GM23338 (cell line): ENCODE results near the gene C5orf47. TPM values are rescaled to one million over a fixed set of nuclear protein-coding genes. Genes with fewer than 3 reads are reported as not detected.

ENCODE experiments used
- ATAC-seq: fragments of 200-7000 bp; cut with Tn5 transposase; 3 replicates; pipeline ENCODE4 v1.9.1; 2020
- DNase-seq: peaks from one replicate; pipeline ENCODE4 v3.0.0-alpha.2; 2015; ENCODE audit warnings: low spot score
- H2AFZ ChIP-seq: fragments of 200-600 bp; sonication (generic); 2 replicates; pipeline ENCODE4 v1.8.0; 2016; ENCODE audit warnings: antibody characterized with exemption, mild to moderate bottlenecking, moderate library complexity
- H3F3A ChIP-seq: fragments of 200-600 bp; sonication (generic); replicated peaks from 2 replicates; pipeline ENCODE4 v1.8.0; 2017; ENCODE audit warnings: antibody characterized with exemption, mixed run types, low read depth
- H3K27ac ChIP-seq: fragments of 200-600 bp; sonication (generic); 2 replicates; pipeline ENCODE4 v1.6.1; 2016; ENCODE audit warnings: low read depth
- H3K27me3 ChIP-seq: fragments of 200-600 bp; sonication (generic); 2 replicates; pipeline ENCODE4 v1.8.0; 2016; ENCODE audit warnings: mild to moderate bottlenecking, mixed run types, moderate library complexity; ENCODE audit not compliant: insufficient read depth
- H3K36me3 ChIP-seq: fragments of 200-600 bp; sonication (generic); 2 replicates; pipeline ENCODE4 v1.8.0; 2016; ENCODE audit warnings: mild to moderate bottlenecking; ENCODE audit not compliant: insufficient read depth
- H3K4me1 ChIP-seq: fragments of 200-600 bp; sonication (generic); 2 replicates; pipeline ENCODE4 v1.8.0; 2016; ENCODE audit warnings: mild to moderate bottlenecking, moderate library complexity; ENCODE audit not compliant: insufficient read depth
- H3K4me2 ChIP-seq: fragments of 200-600 bp; sonication (generic); 2 replicates; pipeline ENCODE4 v1.7.1; 2017; ENCODE audit warnings: mixed run types
- H3K4me3 ChIP-seq: fragments of 200-600 bp; sonication (generic); 2 replicates; pipeline ENCODE4 v1.6.1; 2016; ENCODE audit warnings: mixed run types
- H3K79me2 ChIP-seq: fragments of 200-600 bp; sonication (generic); replicated peaks from 2 replicates; pipeline ENCODE4 v1.8.0; 2017; ENCODE audit warnings: mild to moderate bottlenecking; ENCODE audit not compliant: insufficient read depth
- H3K9me2 ChIP-seq: fragments of 200-600 bp; sonication (generic); 2 replicates; pipeline ENCODE4 v1.8.0; 2017; ENCODE audit not compliant: insufficient read depth
- H4K20me1 ChIP-seq: fragments of 200-600 bp; sonication (generic); replicated peaks from 2 replicates; pipeline ENCODE4 v1.8.0; 2017; ENCODE audit warnings: mild to moderate bottlenecking; ENCODE audit not compliant: insufficient read depth
- H3K27ac Mint-ChIP-seq: 2 replicates; pipeline ENCODE4 v1.8.0; 2020; ENCODE audit warnings: inconsistent platforms, mild to moderate bottlenecking, moderate library complexity, mixed read lengths
- H3K27me3 Mint-ChIP-seq: 3 replicates; pipeline ENCODE4 v1.8.0; 2022; ENCODE audit warnings: low read depth, mild to moderate bottlenecking, moderate library complexity, mixed read lengths, inconsistent platforms; ENCODE audit not compliant: insufficient read depth, poor library complexity
- H3K36me3 Mint-ChIP-seq: 3 replicates; pipeline ENCODE4 v1.8.0; 2021; ENCODE audit warnings: low read depth, mild to moderate bottlenecking, inconsistent platforms, moderate library complexity, mixed read lengths
- H3K4me1 Mint-ChIP-seq: 3 replicates; pipeline ENCODE4 v1.8.0; 2020; ENCODE audit warnings: mild to moderate bottlenecking, inconsistent platforms, mixed read lengths
- H3K4me3 Mint-ChIP-seq: 3 replicates; pipeline ENCODE4 v1.8.0; 2021; ENCODE audit warnings: moderate library complexity, mild to moderate bottlenecking, inconsistent platforms, mixed read lengths
- H3K9me3 Mint-ChIP-seq: 3 replicates; pipeline ENCODE4 v1.8.0; 2020; ENCODE audit warnings: moderate library complexity, mild to moderate bottlenecking, inconsistent platforms, mixed read lengths
- EZH2phosphoT487 ChIP-seq: fragments of 200-600 bp; sonication (generic); IDR thresholded peaks from one replicate; pipeline ENCODE4 v1.8.1; 2018; ENCODE audit warnings: antibody characterized with exemption; ENCODE audit not compliant: unreplicated experiment
- JUNB ChIP-seq: IDR thresholded peaks from one replicate; pipeline ENCODE4 v1.6.1; 2016; ENCODE audit warnings: antibody characterized with exemption; ENCODE audit not compliant: unreplicated experiment
- NANOG ChIP-seq: IDR thresholded peaks from 2 replicates; pipeline ENCODE4 v1.6.1; 2016; ENCODE audit warnings: antibody characterized with exemption, borderline replicate concordance
- POLR2AphosphoS5 ChIP-seq: IDR thresholded peaks from 2 replicates; pipeline ENCODE4 v1.6.1; 2016; ENCODE audit warnings: antibody characterized with exemption, low read depth
- STAT1 ChIP-seq: IDR thresholded peaks from one replicate; pipeline ENCODE4 v1.6.1; 2016; ENCODE audit warnings: antibody characterized with exemption; ENCODE audit not compliant: unreplicated experiment
- ZNF114 ChIP-seq: fragments of 250-450 bp; sonication (Bioruptor Pico); IDR thresholded peaks from 2 replicates; pipeline ENCODE4 v1.5.0; 2020; ENCODE audit warnings: mild to moderate bottlenecking, moderate library complexity
- ZNF462 ChIP-seq: fragments of 250-450 bp; sonication (Bioruptor Pico); IDR thresholded peaks from 2 replicates; pipeline ENCODE4 v1.5.0; 2020; ENCODE audit warnings: mild to moderate bottlenecking, moderate library complexity
- polyA plus RNA-seq: library from polyadenylated mRNA; unstranded; fragments of >200 nt; fragmentation: Nextera tagmentation; extraction: Ambion mirVana; gene quantifications from 2 replicates; pipeline ENCODE4 v1.2.1, GENCODE V29; 2016
- total RNA-seq: library from RNA; depleted of rRNA; stranded (reverse); fragments of >200 nt; shearing (Covaris generic); gene quantifications from 2 replicates; pipeline ENCODE4 v1.2.3, GENCODE V29; 2014
- TF ChIP-seq, protein P1 (sequence below), 2 experiments: fragments of 200-600 bp in 1 of 2; sonication (generic) in 1 of 2; conservative IDR thresholded peaks; 2 replicates each; pipeline versions ENCODE4 v1.5.1 to v1.6.1; 2016 to 2017; ENCODE audit warnings: antibody characterized with exemption in 2 of 2, low read depth in 2 of 2, mild to moderate bottlenecking in 2 of 2, moderate library complexity in 1 of 2
- TF ChIP-seq, protein P2 (sequence below): IDR thresholded peaks from one replicate; pipeline ENCODE4 v1.6.1; 2018; ENCODE audit warnings: antibody characterized with exemption; ENCODE audit not compliant: unreplicated experiment

Gene C5orf47
- total and polyA plus RNA-seq, 2 experiments from 2014 or later = 0.63 to 1.1 TPM

- TF ChIP-seq ZNF462 (CRISPR knock-in tag) = no peak
- no peak for TF ChIP-seq NANOG
- TF ChIP-seq POLR2AphosphoS5 = no peak
- TF ChIP-seq STAT1 = no peak
- TF ChIP-seq EZH2phosphoT487 = no peak
- TF ChIP-seq JUNB = no peak
- no peak for TF ChIP-seq ZNF114
- TF ChIP-seq, protein P1, sequence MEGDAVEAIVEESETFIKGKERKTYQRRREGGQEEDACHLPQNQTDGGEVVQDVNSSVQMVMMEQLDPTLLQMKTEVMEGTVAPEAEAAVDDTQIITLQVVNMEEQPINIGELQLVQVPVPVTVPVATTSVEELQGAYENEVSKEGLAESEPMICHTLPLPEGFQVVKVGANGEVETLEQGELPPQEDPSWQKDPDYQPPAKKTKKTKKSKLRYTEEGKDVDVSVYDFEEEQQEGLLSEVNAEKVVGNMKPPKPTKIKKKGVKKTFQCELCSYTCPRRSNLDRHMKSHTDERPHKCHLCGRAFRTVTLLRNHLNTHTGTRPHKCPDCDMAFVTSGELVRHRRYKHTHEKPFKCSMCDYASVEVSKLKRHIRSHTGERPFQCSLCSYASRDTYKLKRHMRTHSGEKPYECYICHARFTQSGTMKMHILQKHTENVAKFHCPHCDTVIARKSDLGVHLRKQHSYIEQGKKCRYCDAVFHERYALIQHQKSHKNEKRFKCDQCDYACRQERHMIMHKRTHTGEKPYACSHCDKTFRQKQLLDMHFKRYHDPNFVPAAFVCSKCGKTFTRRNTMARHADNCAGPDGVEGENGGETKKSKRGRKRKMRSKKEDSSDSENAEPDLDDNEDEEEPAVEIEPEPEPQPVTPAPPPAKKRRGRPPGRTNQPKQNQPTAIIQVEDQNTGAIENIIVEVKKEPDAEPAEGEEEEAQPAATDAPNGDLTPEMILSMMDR (conservative IDR thresholded peaks at IDR 0.05; ENCODE audit: low read depth in 2 of 2) = no peak
Measured at GRCh38 chr5:173941758-173942401, 47.1 kb upstream of the C5orf47 start (continued).

DNA sequence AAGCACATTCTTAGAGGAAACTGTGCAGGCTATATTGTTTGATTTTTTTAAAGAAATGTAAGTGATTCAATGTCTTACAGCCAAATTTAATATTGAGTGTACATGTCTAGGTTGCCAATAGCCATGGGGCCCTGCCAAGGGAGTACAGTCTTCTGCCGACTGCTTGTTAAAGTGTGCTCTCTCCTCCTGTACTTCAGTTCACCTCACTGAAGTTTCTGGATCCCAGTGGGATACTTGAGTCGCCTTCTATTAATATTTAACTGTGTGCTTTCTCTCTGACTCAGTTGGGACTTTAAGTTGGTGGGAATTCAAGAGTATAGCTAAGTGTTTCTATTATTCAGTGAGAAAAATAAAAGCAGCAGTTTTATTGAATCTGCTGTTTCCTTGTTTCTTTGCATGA is 44.5 kb upstream of the C5orf47 start:
- Histone ChIP-seq H3F3A (no peaks in the 10 kb centered on the region), H4K20me1 (no peaks in the 10 kb centered on the region), H3K27me3 (no peaks in the 10 kb centered on the region), H3K4me3 (no peak overlapping the region), H3K36me3 (no peaks in the 10 kb centered on the region), H3K4me1 (peaks cover 50% of the 10 kb centered on the region), H3K79me2 (no peaks in the 10 kb centered on the region; the same call in 1 of the 2 replicates), H3K4me2 (no peak overlapping the region), H3K9me2 (no peaks in the 10 kb centered on the region), H3K27ac (no peak overlapping the region), H2AFZ (no peak overlapping the region)
- H3K36me3 Mint-ChIP-seq = peaks cover 2% of the 10 kb centered on the region; the same call in 2 of the 3 replicates
- no peak for DNase-seq
- peak overlapping the region; percentile 71; the same call in 1 of the 2 replicates for H3K27ac Mint-ChIP-seq
- H3K4me1 Mint-ChIP-seq = peaks cover 50% of the 10 kb centered on the region
- no peak for ATAC-seq
- H3K4me3 Mint-ChIP-seq = no peak overlapping the region
- H3K27me3 Mint-ChIP-seq = no peaks in the 10 kb centered on the region
- H3K9me3 Mint-ChIP-seq = no peaks in the 10 kb centered on the region
- TF ChIP-seq, protein P2, sequence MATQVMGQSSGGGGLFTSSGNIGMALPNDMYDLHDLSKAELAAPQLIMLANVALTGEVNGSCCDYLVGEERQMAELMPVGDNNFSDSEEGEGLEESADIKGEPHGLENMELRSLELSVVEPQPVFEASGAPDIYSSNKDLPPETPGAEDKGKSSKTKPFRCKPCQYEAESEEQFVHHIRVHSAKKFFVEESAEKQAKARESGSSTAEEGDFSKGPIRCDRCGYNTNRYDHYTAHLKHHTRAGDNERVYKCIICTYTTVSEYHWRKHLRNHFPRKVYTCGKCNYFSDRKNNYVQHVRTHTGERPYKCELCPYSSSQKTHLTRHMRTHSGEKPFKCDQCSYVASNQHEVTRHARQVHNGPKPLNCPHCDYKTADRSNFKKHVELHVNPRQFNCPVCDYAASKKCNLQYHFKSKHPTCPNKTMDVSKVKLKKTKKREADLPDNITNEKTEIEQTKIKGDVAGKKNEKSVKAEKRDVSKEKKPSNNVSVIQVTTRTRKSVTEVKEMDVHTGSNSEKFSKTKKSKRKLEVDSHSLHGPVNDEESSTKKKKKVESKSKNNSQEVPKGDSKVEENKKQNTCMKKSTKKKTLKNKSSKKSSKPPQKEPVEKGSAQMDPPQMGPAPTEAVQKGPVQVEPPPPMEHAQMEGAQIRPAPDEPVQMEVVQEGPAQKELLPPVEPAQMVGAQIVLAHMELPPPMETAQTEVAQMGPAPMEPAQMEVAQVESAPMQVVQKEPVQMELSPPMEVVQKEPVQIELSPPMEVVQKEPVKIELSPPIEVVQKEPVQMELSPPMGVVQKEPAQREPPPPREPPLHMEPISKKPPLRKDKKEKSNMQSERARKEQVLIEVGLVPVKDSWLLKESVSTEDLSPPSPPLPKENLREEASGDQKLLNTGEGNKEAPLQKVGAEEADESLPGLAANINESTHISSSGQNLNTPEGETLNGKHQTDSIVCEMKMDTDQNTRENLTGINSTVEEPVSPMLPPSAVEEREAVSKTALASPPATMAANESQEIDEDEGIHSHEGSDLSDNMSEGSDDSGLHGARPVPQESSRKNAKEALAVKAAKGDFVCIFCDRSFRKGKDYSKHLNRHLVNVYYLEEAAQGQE = no peak
